Measurements from ENCODE around the gene CYBRD1. TPM values are rescaled to one million over a fixed set of nuclear protein-coding genes. Genes with fewer than 3 reads are reported as not detected.

Gene CYBRD1
- 100 to 1,000 TPM in 1 of 4 donors, 10 to 100 TPM in 3; 50.7 to 124 (median 63.9) TPM for total RNA-seq

- TF ChIP-seq CTCF (IDR thresholded peaks at IDR 0.05) (no peak), POLR2A (IDR thresholded peaks at IDR 0.05) (peak; percentile 59), POLR2AphosphoS5 (IDR thresholded peaks at IDR 0.05) (peak; percentile 74 to 80 (median 79)), EP300 (IDR thresholded peaks at IDR 0.05; ENCODE audit: low read depth) (no peak)
- H3K27ac ChIP-seq: peak within 1 kb of the TSS; percentile 87 to 95 (median 87)
- H3K36me3 ChIP-seq: no peaks in the 10 kb centered on the region
- DNase-seq: peak; percentile 80
- H3K27me3 ChIP-seq: peaks cover 9% of the 10 kb centered on the region
- H3K4me3 ChIP-seq: peak within 1 kb of the TSS; percentile 48 to 83 (median 76)
- WGBS, 2 donors (ENCODE audit: low coverage in 1 of 2): 0 to 3% methylated on average over 5 to 19 of the region's 45 CpGs
- H3K9me3 ChIP-seq: no peaks in the 10 kb centered on the region
- in situ Hi-C loops (cut with MboI; ENCODE audit: low pct_ligation_motif_present in 1 of 4, low pct_unique_long_range_greater_than_20kb in 1 of 4, low sequenced_read_pairs in 3 of 4) (no loop called here), intact Hi-C loops (cut with DNase I; ENCODE audit: low total_unique reads) (loop anchor here (10.0 kb wide), 1 partner anchor 87 kb away; the partner anchor contains the start of genes DCAF17 and METTL8)
- peaks cover 0 to 21% (median 5%) of the 10 kb centered on the region in 4 donors for H3K4me1 ChIP-seq
Measured at GRCh38 chr2:171522052-171522787, at the start of gene CYBRD1. Gene CYBRD1 (plus strand): TSS chr2:171522474. CDS start chr2:171522546, 72 bp downstream.

- intact Hi-C loops (cut with DNase I; ENCODE audit: low total_unique reads) (no loop called here), in situ Hi-C loops (cut with MboI; ENCODE audit: low pct_ligation_motif_present in 1 of 4, low pct_unique_long_range_greater_than_20kb in 1 of 4, low sequenced_read_pairs in 3 of 4) (no loop called here)
- Histone ChIP-seq H3K27me3 (no peaks in the 10 kb centered on the region), H3K9me3 (no peaks in the 10 kb centered on the region), H3K36me3 (peaks cover 0 to 9% (median 2%) of the 10 kb centered on the region in 4 donors), H3K4me3 (no peak overlapping the region), H3K27ac (no peak overlapping the region), H3K4me1 (peaks cover 0 to 5% (median 0%) of the 10 kb centered on the region in 4 donors)
- WGBS, 2 donors (ENCODE audit: low coverage in 1 of 2): 54 to 56% methylated on average over 1 of the region's 1 CpG
- no peak for DNase-seq
- no peak for TF ChIP-seq POLR2A (IDR thresholded peaks at IDR 0.05)
Measured at GRCh38 chr2:171475979-171476378, 46.3 kb upstream of the CYBRD1 start.

- intact Hi-C loops (cut with DNase I; ENCODE audit: low total_unique reads): no loop called here
- H3K36me3 ChIP-seq: peaks cover 0 to 5% (median 2%) of the 10 kb centered on the region in 4 donors
- no peaks in the 10 kb centered on the region for H3K9me3 ChIP-seq
- no peak for DNase-seq
- H3K27me3 ChIP-seq: no peaks in the 10 kb centered on the region
- peaks cover 0 to 5% (median 2%) of the 10 kb centered on the region in 4 donors for H3K4me1 ChIP-seq
- WGBS, 2 donors (ENCODE audit: low coverage in 1 of 2): 0 to 52% methylated on average over 1 of the region's 1 CpG
- TF ChIP-seq POLR2A (IDR thresholded peaks at IDR 0.05): no peak
- no peak for TF ChIP-seq EP300 (IDR thresholded peaks at IDR 0.05; ENCODE audit: low read depth)
- no peak for TF ChIP-seq CTCF (IDR thresholded peaks at IDR 0.05)
- TF ChIP-seq POLR2AphosphoS5 (IDR thresholded peaks at IDR 0.05): no peak
- H3K27ac ChIP-seq: no peak overlapping the region
- H3K4me3 ChIP-seq: no peak overlapping the region
- in situ Hi-C loops (cut with MboI; ENCODE audit: low pct_ligation_motif_present in 1 of 4, low pct_unique_long_range_greater_than_20kb in 1 of 4, low sequenced_read_pairs in 3 of 4): no loop called here
Measured at GRCh38 chr2:171478345-171478744, 43.9 kb upstream of the CYBRD1 start.

GRCh38 chr2:171479154-171479814, 43.0 kb upstream of the CYBRD1 start:
- Histone ChIP-seq H3K4me1 (peaks cover 0 to 5% (median 2%) of the 10 kb centered on the region in 4 donors), H3K27ac (no peak overlapping the region), H3K4me3 (no peak overlapping the region), H3K27me3 (no peaks in the 10 kb centered on the region), H3K9me3 (no peaks in the 10 kb centered on the region), H3K36me3 (peaks cover 0 to 5% (median 2%) of the 10 kb centered on the region in 4 donors)
- intact Hi-C loops (cut with DNase I; ENCODE audit: low total_unique reads) (no loop called here), in situ Hi-C loops (cut with MboI; ENCODE audit: low pct_ligation_motif_present in 1 of 4, low pct_unique_long_range_greater_than_20kb in 1 of 4, low sequenced_read_pairs in 3 of 4) (no loop called here)
- TF ChIP-seq EP300 (IDR thresholded peaks at IDR 0.05; ENCODE audit: low read depth) (no peak), POLR2A (IDR thresholded peaks at IDR 0.05) (no peak), CTCF (IDR thresholded peaks at IDR 0.05) (no peak), POLR2AphosphoS5 (IDR thresholded peaks at IDR 0.05) (no peak)
- no peak for DNase-seq
- 85 to 89% methylated on average over 3 of the region's 3 CpGs for WGBS, 2 donors (ENCODE audit: low coverage in 1 of 2)

All from transverse colon (tissue), 4 donors.